SK-N-SH (cell line): ENCODE results near the gene GULP1.

Source experiments
- CTCF ChIP-seq: fragments of 200-600 bp; sonication (generic); IDR thresholded peaks from 2 replicates; pipeline ENCODE4 v1.6.1; 2017; ENCODE audit warnings: antibody characterized with exemption, mild to moderate bottlenecking, moderate library complexity
- GABPA ChIP-seq: IDR thresholded peaks from 2 replicates; pipeline ENCODE4 v1.4.0; 2012; ENCODE audit warnings: low read depth, mild to moderate bottlenecking
- MAX ChIP-seq: IDR thresholded peaks from 2 replicates; pipeline ENCODE4 v1.4.0; 2012; ENCODE audit warnings: low read depth
- MXI1 ChIP-seq: IDR thresholded peaks from 2 replicates; pipeline ENCODE4 v1.6.1; 2012; ENCODE audit warnings: mild to moderate bottlenecking, low read depth, low read length, improper control_type of control experiment
- POLR2AphosphoS5 ChIP-seq: IDR thresholded peaks from 2 replicates; pipeline ENCODE4 v1.6.1; 2012; ENCODE audit warnings: low read depth, low read length
- RCOR1 ChIP-seq: fragments of 150-350 bp; IDR thresholded peaks from 2 replicates; pipeline ENCODE4 v1.6.1; 2017; ENCODE audit warnings: antibody characterized with exemption, low read length
- REST ChIP-seq: IDR thresholded peaks from 2 replicates; pipeline ENCODE4 v1.6.1; 2012; ENCODE audit warnings: mild to moderate bottlenecking, low read depth, low read length, moderate library complexity
- TEAD4 ChIP-seq: IDR thresholded peaks from 2 replicates; pipeline ENCODE4 v1.4.0; 2012; ENCODE audit warnings: mild to moderate bottlenecking, borderline replicate concordance; ENCODE audit not compliant: insufficient read depth
- YY1 ChIP-seq: IDR thresholded peaks from 2 replicates; pipeline ENCODE4 v1.4.0; 2012; ENCODE audit warnings: low read depth, mild to moderate bottlenecking
- TF ChIP-seq, protein P1 (sequence below): IDR thresholded peaks from 2 replicates; pipeline ENCODE4 v1.4.0; 2012; ENCODE audit warnings: low read depth, borderline replicate concordance

DNA sequence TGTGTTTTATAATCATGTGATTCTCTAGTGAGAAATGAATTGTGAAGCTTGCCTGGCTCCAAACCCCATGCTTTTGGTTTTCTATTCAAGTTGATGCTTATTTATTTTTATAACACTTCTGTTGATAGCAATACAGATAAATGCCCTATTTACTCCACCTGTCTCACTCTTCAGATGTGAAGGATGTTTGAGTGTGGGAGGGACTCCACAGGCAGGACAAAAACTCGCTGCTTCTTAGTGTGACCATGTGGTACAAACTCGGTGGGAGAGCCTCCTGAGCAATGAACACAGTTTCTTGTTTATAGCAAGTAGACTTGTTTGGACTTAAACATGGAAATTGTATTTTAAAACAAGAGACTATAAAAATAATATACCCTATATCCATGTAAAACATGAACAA is 219.7 kb downstream of the GULP1 start:
- no peak for TF ChIP-seq CTCF
- TF ChIP-seq YY1, result no peak
- TF ChIP-seq POLR2AphosphoS5, result no peak
- TF ChIP-seq, protein P1, sequence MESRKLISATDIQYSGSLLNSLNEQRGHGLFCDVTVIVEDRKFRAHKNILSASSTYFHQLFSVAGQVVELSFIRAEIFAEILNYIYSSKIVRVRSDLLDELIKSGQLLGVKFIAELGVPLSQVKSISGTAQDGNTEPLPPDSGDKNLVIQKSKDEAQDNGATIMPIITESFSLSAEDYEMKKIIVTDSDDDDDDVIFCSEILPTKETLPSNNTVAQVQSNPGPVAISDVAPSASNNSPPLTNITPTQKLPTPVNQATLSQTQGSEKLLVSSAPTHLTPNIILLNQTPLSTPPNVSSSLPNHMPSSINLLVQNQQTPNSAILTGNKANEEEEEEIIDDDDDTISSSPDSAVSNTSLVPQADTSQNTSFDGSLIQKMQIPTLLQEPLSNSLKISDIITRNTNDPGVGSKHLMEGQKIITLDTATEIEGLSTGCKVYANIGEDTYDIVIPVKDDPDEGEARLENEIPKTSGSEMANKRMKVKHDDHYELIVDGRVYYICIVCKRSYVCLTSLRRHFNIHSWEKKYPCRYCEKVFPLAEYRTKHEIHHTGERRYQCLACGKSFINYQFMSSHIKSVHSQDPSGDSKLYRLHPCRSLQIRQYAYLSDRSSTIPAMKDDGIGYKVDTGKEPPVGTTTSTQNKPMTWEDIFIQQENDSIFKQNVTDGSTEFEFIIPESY, result no peak
- no peak for TF ChIP-seq MAX
- TF ChIP-seq REST, result no peak
- no peak for TF ChIP-seq RCOR1
- no peak for TF ChIP-seq TEAD4
- no peak for TF ChIP-seq MXI1
- TF ChIP-seq GABPA, result no peak
